HepG2 (cell line): ENCODE measurements around the gene ARGLU1. TPM values are rescaled to one million over a fixed set of nuclear protein-coding genes. Genes with fewer than 3 reads are reported as not detected.

Experiments
- ETS1 ChIP-seq: sonication (generic); formaldehyde crosslinking; IDR thresholded peaks from 2 replicates; pipeline ENCODE4 v1.4.0; 2020; ENCODE audit warnings: missing genetic modification reagents
- NCOA5 ChIP-seq: sonication (generic); formaldehyde crosslinking; IDR thresholded peaks from 2 replicates; pipeline ENCODE4 v1.4.0; 2020; ENCODE audit warnings: missing genetic modification reagents
- POGK ChIP-seq: sonication (generic); formaldehyde crosslinking; conservative IDR thresholded peaks from 2 replicates; pipeline ENCODE4 v1.8.0; 2022; ENCODE audit warnings: mild to moderate bottlenecking, moderate library complexity, missing genetic modification reagents
- SNAPC2 ChIP-seq: sonication (generic); formaldehyde crosslinking; IDR thresholded peaks from 2 replicates; pipeline ENCODE4 v1.8.1; 2022; ENCODE audit warnings: mild to moderate bottlenecking, missing genetic modification reagents
- SNRNP70 ChIP-seq: fragments of 200-400 bp; formaldehyde crosslinking; IDR thresholded peaks from 2 replicates; pipeline ENCODE4 v1.6.1; 2017; ENCODE audit warnings: mild to moderate bottlenecking, low read depth, low read length, moderate library complexity
- ZBTB4 ChIP-seq: sonication (generic); formaldehyde crosslinking; IDR thresholded peaks from 2 replicates; pipeline ENCODE4 v1.4.0; 2020; ENCODE audit warnings: missing genetic modification reagents, mild to moderate bottlenecking, borderline replicate concordance
- ZNF350 ChIP-seq: sonication (generic); formaldehyde crosslinking; IDR thresholded peaks from 2 replicates; pipeline ENCODE4 v1.4.0; 2020; ENCODE audit warnings: mild to moderate bottlenecking, low read depth, missing genetic modification reagents, borderline replicate concordance
- ZNF619 ChIP-seq: sonication (generic); formaldehyde crosslinking; IDR thresholded peaks from 2 replicates; pipeline ENCODE4 v1.4.0; 2020; ENCODE audit warnings: mild to moderate bottlenecking, missing genetic modification reagents
- ZNF891 ChIP-seq: sonication (generic); formaldehyde crosslinking; IDR thresholded peaks from 2 replicates; pipeline ENCODE4 v1.5.0; 2020; ENCODE audit warnings: mild to moderate bottlenecking, missing genetic modification reagents
- polyA plus RNA-seq, 8 experiments: library from polyadenylated mRNA; depleted of rRNA in 3 of 8; stranded (reverse) in 7 of 8; unstranded in 1 of 8; fragments of >200 nt; fragmentation: Illumina TruSeq in 4 of 8; extraction: Trizol in 4 of 8; gene quantifications; 2 replicates each; pipeline versions ENCODE4 v1.2.1 to v1.2.3, GENCODE V29; 2011 to 2016; ENCODE audit warnings: low read depth in 4 of 8, missing spikeins in 1 of 8, mixed read lengths in 1 of 8; ENCODE audit not compliant: insufficient read depth in 1 of 8
- total RNA-seq, 5 experiments: library from RNA; depleted of rRNA; stranded (reverse); fragments of >200 nt; fragmentation: Illumina TruSeq; extraction: Trizol; gene quantifications; 2 replicates each; pipeline ENCODE4 v1.2.3, GENCODE V29; 2016; ENCODE audit warnings: low read depth in 1 of 5

ARGLU1 gene
- total and polyA plus RNA-seq, 2 of the 13 experiments (the other 11 are each of a cell fraction or from before 2014, with no cell fraction given): 47.1 to 70.6 TPM

GRCh38 chr13:106498158-106498557, 69.8 kb downstream of the ARGLU1 start (continued):
- TF ChIP-seq ZNF619: no peak
- no peak for TF ChIP-seq ZBTB4 (CRISPR knock-in tag)
- TF ChIP-seq ZNF891: no peak
- TF ChIP-seq SNAPC2 (CRISPR knock-in tag): no peak
- TF ChIP-seq NCOA5 (CRISPR knock-in tag): no peak
- TF ChIP-seq ETS1 (CRISPR knock-in tag): no peak
- TF ChIP-seq ZNF350 (CRISPR knock-in tag): no peak
- no peak for TF ChIP-seq POGK (CRISPR knock-in tag)
- no peak for TF ChIP-seq SNRNP70
